DND-41 (cell line): ENCODE measurements around the gene SRSF10.
A peak's percentile ranks its signal among the peaks of the same experiment; 100 is the strongest.

ENCODE experiments used
- ATAC-seq: fragments of 200-7000 bp; cut with Tn5 transposase; 3 replicates; pipeline ENCODE4 v1.9.1; 2021; ENCODE audit warnings: low read depth; ENCODE audit not compliant: insufficient read depth
- DNase-seq: peaks from one replicate; pipeline ENCODE4 v3.0.0-alpha.2; 2020
- H2AFZ ChIP-seq: 2 replicates; pipeline ENCODE4 v1.6.0; 2012; ENCODE audit warnings: low read depth, low read length
- H3K27ac ChIP-seq: 2 replicates; pipeline ENCODE4 v1.5.1; 2012; ENCODE audit warnings: low read length, inconsistent platforms
- H3K27me3 ChIP-seq: fragments of 200-600 bp; sonication (generic); 2 replicates; pipeline ENCODE4 v1.6.0; 2012; ENCODE audit warnings: low read length, mild to moderate bottlenecking, inconsistent platforms; ENCODE audit not compliant: insufficient read depth, poor library complexity
- H3K36me3 ChIP-seq: 2 replicates; pipeline ENCODE4 v1.5.1; 2012; ENCODE audit warnings: low read length, inconsistent platforms; ENCODE audit not compliant: insufficient read depth
- H3K4me1 ChIP-seq: 2 replicates; pipeline ENCODE4 v1.5.1; 2012; ENCODE audit warnings: mild to moderate bottlenecking, low read length; ENCODE audit not compliant: insufficient read depth
- H3K4me2 ChIP-seq: 2 replicates; pipeline ENCODE4 v1.6.0; 2012; ENCODE audit warnings: mild to moderate bottlenecking, moderate library complexity, low read length, inconsistent platforms; ENCODE audit not compliant: insufficient read depth
- H3K4me3 ChIP-seq, 2 experiments: fragments of 200-600 bp in 1 of 2; shearing (Covaris generic) in 1 of 2; 2 replicates each; pipeline ENCODE4 v1.5.1; 2012 to 2016; ENCODE audit warnings: inconsistent platforms in 2 of 2, low read length in 2 of 2, mild to moderate bottlenecking in 2 of 2, low read depth in 1 of 2, moderate library complexity in 1 of 2
- H3K79me2 ChIP-seq: 2 replicates; pipeline ENCODE4 v1.6.0; 2012; ENCODE audit warnings: low read length, inconsistent platforms; ENCODE audit not compliant: insufficient read depth
- H3K9ac ChIP-seq: 2 replicates; pipeline ENCODE4 v1.6.0; 2012; ENCODE audit warnings: low read depth, mild to moderate bottlenecking, inconsistent platforms, low read length, moderate library complexity
- H3K9me3 ChIP-seq: 2 replicates; pipeline ENCODE4 v1.5.1; 2012; ENCODE audit warnings: low read length, moderate library complexity, mild to moderate bottlenecking, inconsistent platforms; ENCODE audit not compliant: insufficient read depth, severe bottlenecking
- H4K20me1 ChIP-seq: 2 replicates; pipeline ENCODE4 v1.6.0; 2012; ENCODE audit warnings: low read length; ENCODE audit not compliant: insufficient read depth
- CTCF ChIP-seq: IDR thresholded peaks from 2 replicates; pipeline ENCODE4 v1.5.1; 2012; ENCODE audit warnings: borderline replicate concordance, low read length, moderate library complexity, mild to moderate bottlenecking; ENCODE audit not compliant: poor library complexity, severe bottlenecking; ENCODE audit errors: extremely low read depth
- EZH2 ChIP-seq: IDR thresholded peaks from 3 replicates; pipeline ENCODE4 v1.6.1; 2012; ENCODE audit warnings: borderline replicate concordance, low read depth, mild to moderate bottlenecking, moderate library complexity, low read length, inconsistent platforms; ENCODE audit not compliant: severe bottlenecking

Gene SRSF10

GRCh38 chr1:23979881-23980727, at the start of gene SRSF10:
Gene SRSF10 (minus strand): TSS chr1:23980327. CDS start chr1:23980255, 72 bp downstream.
- peak within 1 kb of the TSS; percentile 93 for H3K9ac ChIP-seq
- H3K4me2 ChIP-seq = peak within 1 kb of the TSS; percentile 74
- H3K4me3 ChIP-seq = peak within 1 kb of the TSS; percentile 70 to 95
- ATAC-seq (peak; percentile 90), DNase-seq (peak; percentile 99)
- H3K4me1 ChIP-seq = peaks cover 53% of the 10 kb centered on the region
- H3K79me2 ChIP-seq = peaks cover 53% of the 10 kb centered on the region
- H3K9me3 ChIP-seq = no peaks in the 10 kb centered on the region
- TF ChIP-seq EZH2 (no peak), CTCF (peak; percentile 53)
- H4K20me1 ChIP-seq = peaks cover 42% of the 10 kb centered on the region
- H3K27me3 ChIP-seq = no peaks in the 10 kb centered on the region
- peak within 1 kb of the TSS; percentile 74 for H2AFZ ChIP-seq
- H3K36me3 ChIP-seq = peaks cover 43% of the 10 kb centered on the region
- peak within 1 kb of the TSS; percentile 97 for H3K27ac ChIP-seq

GRCh38 chr1:24027838-24028468, 47.8 kb upstream of the SRSF10 start:
- Histone ChIP-seq H3K9ac (no peak overlapping the region), H3K27me3 (no peaks in the 10 kb centered on the region), H3K4me3 (no peak overlapping the region), H3K4me1 (no peaks in the 10 kb centered on the region), H2AFZ (no peak overlapping the region), H4K20me1 (no peaks in the 10 kb centered on the region), H3K79me2 (no peaks in the 10 kb centered on the region), H3K36me3 (no peaks in the 10 kb centered on the region), H3K9me3 (no peaks in the 10 kb centered on the region), H3K4me2 (no peak overlapping the region), H3K27ac (no peak overlapping the region)
- DNase-seq (no peak), ATAC-seq (peak; percentile 47; the same call in 1 of the 3 replicates)
- TF ChIP-seq CTCF (peak; percentile 65), EZH2 (no peak)

GRCh38 chr1:24022581-24023361, 42.6 kb upstream of the SRSF10 start:
- no peak overlapping the region for H3K27ac ChIP-seq
- no peak overlapping the region for H2AFZ ChIP-seq
- H3K9ac ChIP-seq = no peak overlapping the region
- H3K4me3 ChIP-seq = no peak overlapping the region
- no peak for TF ChIP-seq EZH2
- no peak for TF ChIP-seq CTCF
- ATAC-seq (no peak), DNase-seq (no peak)
- no peaks in the 10 kb centered on the region for H3K27me3 ChIP-seq
- H4K20me1 ChIP-seq = no peaks in the 10 kb centered on the region
- H3K36me3 ChIP-seq = no peaks in the 10 kb centered on the region
- H3K9me3 ChIP-seq = no peaks in the 10 kb centered on the region
- H3K79me2 ChIP-seq = no peaks in the 10 kb centered on the region
- H3K4me2 ChIP-seq = no peak overlapping the region
- H3K4me1 ChIP-seq = no peaks in the 10 kb centered on the region
